ENCODE results near the gene KREMEN1.

- no peak for TF ChIP-seq ATF3 (IDR thresholded peaks at IDR 0.05)
- TF ChIP-seq HNF4A (conservative IDR thresholded peaks at IDR 0.05) = no peak
- no peak for TF ChIP-seq RXRA (IDR thresholded peaks at IDR 0.05)
- TF ChIP-seq RAD21 (IDR thresholded peaks at IDR 0.05) = no peak
- TF ChIP-seq, protein P1, sequence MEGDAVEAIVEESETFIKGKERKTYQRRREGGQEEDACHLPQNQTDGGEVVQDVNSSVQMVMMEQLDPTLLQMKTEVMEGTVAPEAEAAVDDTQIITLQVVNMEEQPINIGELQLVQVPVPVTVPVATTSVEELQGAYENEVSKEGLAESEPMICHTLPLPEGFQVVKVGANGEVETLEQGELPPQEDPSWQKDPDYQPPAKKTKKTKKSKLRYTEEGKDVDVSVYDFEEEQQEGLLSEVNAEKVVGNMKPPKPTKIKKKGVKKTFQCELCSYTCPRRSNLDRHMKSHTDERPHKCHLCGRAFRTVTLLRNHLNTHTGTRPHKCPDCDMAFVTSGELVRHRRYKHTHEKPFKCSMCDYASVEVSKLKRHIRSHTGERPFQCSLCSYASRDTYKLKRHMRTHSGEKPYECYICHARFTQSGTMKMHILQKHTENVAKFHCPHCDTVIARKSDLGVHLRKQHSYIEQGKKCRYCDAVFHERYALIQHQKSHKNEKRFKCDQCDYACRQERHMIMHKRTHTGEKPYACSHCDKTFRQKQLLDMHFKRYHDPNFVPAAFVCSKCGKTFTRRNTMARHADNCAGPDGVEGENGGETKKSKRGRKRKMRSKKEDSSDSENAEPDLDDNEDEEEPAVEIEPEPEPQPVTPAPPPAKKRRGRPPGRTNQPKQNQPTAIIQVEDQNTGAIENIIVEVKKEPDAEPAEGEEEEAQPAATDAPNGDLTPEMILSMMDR (IDR thresholded peaks at IDR 0.05; ENCODE audit: low read depth, low read length, missing input control) = no peak
- no peak for TF ChIP-seq GABPA (IDR thresholded peaks at IDR 0.05 in 1 of 2, conservative IDR thresholded peaks at IDR 0.05 in 1 of 2)
- TF ChIP-seq REST (IDR thresholded peaks at IDR 0.05) = no peak
- no peak for TF ChIP-seq HNF4G (IDR thresholded peaks at IDR 0.05)
- no peak for TF ChIP-seq MAX (IDR thresholded peaks at IDR 0.05)
- no peak for TF ChIP-seq FOXA1 (IDR thresholded peaks at IDR 0.05)
- no peak for TF ChIP-seq ZBTB33 (IDR thresholded peaks at IDR 0.05)
- TF ChIP-seq SP1 (IDR thresholded peaks at IDR 0.05) = no peak
- TF ChIP-seq YY1 (IDR thresholded peaks at IDR 0.05) = no peak
- no peak for TF ChIP-seq JUND (IDR thresholded peaks at IDR 0.05)
Observed at GRCh38 chr22:29165321-29166060, 92.7 kb downstream of the KREMEN1 start.

Measured in liver (tissue), 3 donors.